Measurements from ENCODE around the gene SIL1.

DNA sequence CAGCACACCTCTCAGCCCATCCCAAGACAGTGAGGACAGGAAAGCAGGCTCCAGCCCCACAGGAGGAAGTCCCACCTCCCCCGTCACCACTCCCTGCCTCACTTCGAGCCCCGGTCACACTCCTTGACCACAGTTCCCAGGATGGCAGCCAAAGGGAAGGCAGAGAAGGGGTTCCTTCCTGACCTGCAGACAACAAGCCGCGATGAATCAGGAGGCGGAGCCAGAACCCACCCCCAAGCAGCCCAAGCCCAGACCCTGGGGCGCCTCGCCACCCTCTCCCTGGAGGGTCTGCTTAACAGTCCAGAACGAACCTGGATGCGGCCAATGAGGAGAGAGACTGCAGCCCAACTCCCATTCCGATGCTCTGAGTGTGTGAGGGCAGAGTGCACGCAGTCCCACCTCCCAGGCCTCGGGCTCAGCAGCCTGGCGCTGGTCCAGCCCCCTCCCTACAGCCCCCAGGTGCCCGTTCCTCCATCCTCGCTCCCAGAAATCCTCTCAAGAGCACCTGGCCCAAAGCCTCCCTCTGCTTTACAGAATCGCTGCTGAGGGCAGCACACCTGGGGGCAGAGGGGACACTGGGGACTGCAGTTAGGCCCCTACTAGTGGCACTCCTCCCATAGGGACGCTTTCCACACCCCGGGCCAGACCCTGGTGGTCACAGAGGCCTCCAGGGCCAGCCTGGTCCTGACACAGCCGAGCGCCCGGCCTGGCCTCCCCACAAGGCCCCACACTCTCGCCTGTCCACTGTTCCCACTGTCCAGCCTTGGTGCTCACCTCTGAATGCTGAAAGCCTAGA is 253.4 kb downstream of the SIL1 start:
- TF ChIP-seq, protein P1, sequence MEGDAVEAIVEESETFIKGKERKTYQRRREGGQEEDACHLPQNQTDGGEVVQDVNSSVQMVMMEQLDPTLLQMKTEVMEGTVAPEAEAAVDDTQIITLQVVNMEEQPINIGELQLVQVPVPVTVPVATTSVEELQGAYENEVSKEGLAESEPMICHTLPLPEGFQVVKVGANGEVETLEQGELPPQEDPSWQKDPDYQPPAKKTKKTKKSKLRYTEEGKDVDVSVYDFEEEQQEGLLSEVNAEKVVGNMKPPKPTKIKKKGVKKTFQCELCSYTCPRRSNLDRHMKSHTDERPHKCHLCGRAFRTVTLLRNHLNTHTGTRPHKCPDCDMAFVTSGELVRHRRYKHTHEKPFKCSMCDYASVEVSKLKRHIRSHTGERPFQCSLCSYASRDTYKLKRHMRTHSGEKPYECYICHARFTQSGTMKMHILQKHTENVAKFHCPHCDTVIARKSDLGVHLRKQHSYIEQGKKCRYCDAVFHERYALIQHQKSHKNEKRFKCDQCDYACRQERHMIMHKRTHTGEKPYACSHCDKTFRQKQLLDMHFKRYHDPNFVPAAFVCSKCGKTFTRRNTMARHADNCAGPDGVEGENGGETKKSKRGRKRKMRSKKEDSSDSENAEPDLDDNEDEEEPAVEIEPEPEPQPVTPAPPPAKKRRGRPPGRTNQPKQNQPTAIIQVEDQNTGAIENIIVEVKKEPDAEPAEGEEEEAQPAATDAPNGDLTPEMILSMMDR (IDR thresholded peaks at IDR 0.05 in 2 of 3, conservative IDR thresholded peaks at IDR 0.05 in 1 of 3; ENCODE audit: insufficient read depth in 2 of 3, low read depth in 1 of 3, low read length in 3 of 3): no peak
- TF ChIP-seq ZNF3 (CRISPR knock-in tag; IDR thresholded peaks at IDR 0.05) (no peak), ZNF830 (CRISPR knock-in tag; IDR thresholded peaks at IDR 0.05) (no peak), NR2F6 (CRISPR knock-in tag; IDR thresholded peaks at IDR 0.05) (no peak), BHLHE40 (IDR thresholded peaks at IDR 0.05; ENCODE audit: low read length) (no peak), ZNF143 (CRISPR knock-in tag; IDR thresholded peaks at IDR 0.05) (no peak), POLR2AphosphoS5 (IDR thresholded peaks at IDR 0.05; ENCODE audit: control insufficient read depth, insufficient read depth, low read depth, low read length) (no peak), TCF7L2 (IDR thresholded peaks at IDR 0.05; ENCODE audit: low read depth, low read length) (no peak)
- TF ChIP-seq, protein P2, sequence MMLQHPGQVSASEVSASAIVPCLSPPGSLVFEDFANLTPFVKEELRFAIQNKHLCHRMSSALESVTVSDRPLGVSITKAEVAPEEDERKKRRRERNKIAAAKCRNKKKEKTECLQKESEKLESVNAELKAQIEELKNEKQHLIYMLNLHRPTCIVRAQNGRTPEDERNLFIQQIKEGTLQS (IDR thresholded peaks at IDR 0.05): no peak
- TF ChIP-seq, protein P2 (CRISPR knock-in tag; conservative IDR thresholded peaks at IDR 0.05): no peak
- TF ChIP-seq, protein P3, sequence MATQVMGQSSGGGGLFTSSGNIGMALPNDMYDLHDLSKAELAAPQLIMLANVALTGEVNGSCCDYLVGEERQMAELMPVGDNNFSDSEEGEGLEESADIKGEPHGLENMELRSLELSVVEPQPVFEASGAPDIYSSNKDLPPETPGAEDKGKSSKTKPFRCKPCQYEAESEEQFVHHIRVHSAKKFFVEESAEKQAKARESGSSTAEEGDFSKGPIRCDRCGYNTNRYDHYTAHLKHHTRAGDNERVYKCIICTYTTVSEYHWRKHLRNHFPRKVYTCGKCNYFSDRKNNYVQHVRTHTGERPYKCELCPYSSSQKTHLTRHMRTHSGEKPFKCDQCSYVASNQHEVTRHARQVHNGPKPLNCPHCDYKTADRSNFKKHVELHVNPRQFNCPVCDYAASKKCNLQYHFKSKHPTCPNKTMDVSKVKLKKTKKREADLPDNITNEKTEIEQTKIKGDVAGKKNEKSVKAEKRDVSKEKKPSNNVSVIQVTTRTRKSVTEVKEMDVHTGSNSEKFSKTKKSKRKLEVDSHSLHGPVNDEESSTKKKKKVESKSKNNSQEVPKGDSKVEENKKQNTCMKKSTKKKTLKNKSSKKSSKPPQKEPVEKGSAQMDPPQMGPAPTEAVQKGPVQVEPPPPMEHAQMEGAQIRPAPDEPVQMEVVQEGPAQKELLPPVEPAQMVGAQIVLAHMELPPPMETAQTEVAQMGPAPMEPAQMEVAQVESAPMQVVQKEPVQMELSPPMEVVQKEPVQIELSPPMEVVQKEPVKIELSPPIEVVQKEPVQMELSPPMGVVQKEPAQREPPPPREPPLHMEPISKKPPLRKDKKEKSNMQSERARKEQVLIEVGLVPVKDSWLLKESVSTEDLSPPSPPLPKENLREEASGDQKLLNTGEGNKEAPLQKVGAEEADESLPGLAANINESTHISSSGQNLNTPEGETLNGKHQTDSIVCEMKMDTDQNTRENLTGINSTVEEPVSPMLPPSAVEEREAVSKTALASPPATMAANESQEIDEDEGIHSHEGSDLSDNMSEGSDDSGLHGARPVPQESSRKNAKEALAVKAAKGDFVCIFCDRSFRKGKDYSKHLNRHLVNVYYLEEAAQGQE (IDR thresholded peaks at IDR 0.05; ENCODE audit: borderline replicate concordance): no peak
- TF ChIP-seq, protein P3 (CRISPR knock-in tag; IDR thresholded peaks at IDR 0.05; ENCODE audit: low read depth): no peak
- TF ChIP-seq, protein P4, sequence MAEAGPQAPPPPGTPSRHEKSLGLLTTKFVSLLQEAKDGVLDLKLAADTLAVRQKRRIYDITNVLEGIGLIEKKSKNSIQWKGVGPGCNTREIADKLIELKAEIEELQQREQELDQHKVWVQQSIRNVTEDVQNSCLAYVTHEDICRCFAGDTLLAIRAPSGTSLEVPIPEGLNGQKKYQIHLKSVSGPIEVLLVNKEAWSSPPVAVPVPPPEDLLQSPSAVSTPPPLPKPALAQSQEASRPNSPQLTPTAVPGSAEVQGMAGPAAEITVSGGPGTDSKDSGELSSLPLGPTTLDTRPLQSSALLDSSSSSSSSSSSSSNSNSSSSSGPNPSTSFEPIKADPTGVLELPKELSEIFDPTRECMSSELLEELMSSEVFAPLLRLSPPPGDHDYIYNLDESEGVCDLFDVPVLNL (CRISPR knock-in tag; IDR thresholded peaks at IDR 0.05; ENCODE audit: low read depth): no peak
